ENCODE data around the gene C6orf58. TPM values are rescaled to one million over a fixed set of nuclear protein-coding genes. Genes with fewer than 3 reads are reported as not detected.

The C6orf58 gene
- total RNA-seq, 1 experiment from 2014 or later = not detected

DNA sequence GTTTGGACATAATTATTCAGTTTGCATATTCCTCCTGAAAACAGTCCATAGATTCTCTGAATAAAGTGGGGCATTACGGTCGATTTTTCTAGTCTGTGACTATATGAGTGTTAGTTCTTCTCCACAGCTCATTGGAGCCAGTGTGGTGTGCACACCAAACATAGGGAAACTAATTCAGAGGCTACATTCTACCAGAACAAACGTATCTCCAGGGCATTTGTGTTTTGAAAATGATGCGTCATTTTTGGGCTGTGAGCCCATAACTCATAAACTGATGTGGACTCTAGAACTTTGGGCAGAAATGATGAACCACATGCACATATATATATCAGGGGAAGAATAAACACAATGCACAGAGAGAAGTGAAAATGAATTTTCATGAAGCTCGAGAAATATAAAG lies 41.8 kb downstream of the C6orf58 start:
- no peaks in the 10 kb centered on the region for H4K20me1 ChIP-seq (ENCODE audit: control insufficient read depth, insufficient read depth, insufficient read length)
- no peak overlapping the region for H3K4me2 ChIP-seq (ENCODE audit: insufficient read depth, insufficient read length, low read length)
- no peaks in the 10 kb centered on the region for H3K36me3 Mint-ChIP-seq (ENCODE audit: insufficient read depth in 1 of 3, low read depth in 3 of 3)
- H3K4me1 Mint-ChIP-seq = no peaks in the 10 kb centered on the region
- H3K9me3 Mint-ChIP-seq = no peaks in the 10 kb centered on the region; a peak in 1 of 5 replicates
- H3K18ac ChIP-seq (ENCODE audit: insufficient read length, low read depth, low read length) = no peak overlapping the region
- no peaks in the 10 kb centered on the region for H3K4me1 ChIP-seq (ENCODE audit: insufficient read depth, low read length)
- no peak overlapping the region for H2BK15ac ChIP-seq (ENCODE audit: low read depth, low read length)
- no peak overlapping the region for H3K14ac ChIP-seq (ENCODE audit: insufficient read depth, low read length)
- no peak overlapping the region for H4K5ac ChIP-seq (ENCODE audit: insufficient read length, low read depth, low read length)
- H3K23me2 ChIP-seq (ENCODE audit: insufficient read length, low read depth, low read length, poor library complexity, severe bottlenecking) = no peaks in the 10 kb centered on the region
- no peak overlapping the region for H3K27ac ChIP-seq (ENCODE audit: insufficient read length, low read depth, low read length)
- H3K23ac ChIP-seq (ENCODE audit: insufficient read length, low read depth, low read length) = no peak overlapping the region
- no peak overlapping the region for H3K27ac Mint-ChIP-seq
- no peak overlapping the region for H2BK20ac ChIP-seq (ENCODE audit: low read depth, low read length, poor library complexity, severe bottlenecking)
- H2BK5ac ChIP-seq (ENCODE audit: insufficient read length, low read length) = no peak overlapping the region
- H3K56ac ChIP-seq (ENCODE audit: insufficient read length, low read depth, low read length) = no peak overlapping the region
- H3K27me3 ChIP-seq (ENCODE audit: insufficient read depth, low read length) = no peaks in the 10 kb centered on the region
- no peak overlapping the region for H3T11ph ChIP-seq (ENCODE audit: low read length)
- no peak overlapping the region for H2AFZ ChIP-seq (ENCODE audit: low read length)
- no peaks in the 10 kb centered on the region for H3K79me2 ChIP-seq (ENCODE audit: insufficient read depth, low read length)
- WGBS (ENCODE audit: extremely low coverage, insufficient read length, low lambda C conversion rate) = no CpG with 5 or more reads among the region's 5 CpGs
- H3K9ac ChIP-seq (ENCODE audit: extremely low read depth, insufficient read length, low read length) = no peak overlapping the region
- no peak overlapping the region for H2BK120ac ChIP-seq (ENCODE audit: low read depth, low read length, poor library complexity, severe bottlenecking)
- H3K4ac ChIP-seq (ENCODE audit: low read depth, low read length) = no peak overlapping the region
- H4K8ac ChIP-seq (replicated peaks; ENCODE audit: insufficient read length, low read depth, low read length) = no peak overlapping the region
- H3K27me3 Mint-ChIP-seq (ENCODE audit: low read depth) = no peaks in the 10 kb centered on the region
- H3K9me3 ChIP-seq (ENCODE audit: control insufficient read depth, low read depth, low read length) = no peaks in the 10 kb centered on the region
- no peak for DNase-seq
- H2AK5ac ChIP-seq (ENCODE audit: insufficient read length, low read length) = no peak overlapping the region
- TF ChIP-seq, protein P1, sequence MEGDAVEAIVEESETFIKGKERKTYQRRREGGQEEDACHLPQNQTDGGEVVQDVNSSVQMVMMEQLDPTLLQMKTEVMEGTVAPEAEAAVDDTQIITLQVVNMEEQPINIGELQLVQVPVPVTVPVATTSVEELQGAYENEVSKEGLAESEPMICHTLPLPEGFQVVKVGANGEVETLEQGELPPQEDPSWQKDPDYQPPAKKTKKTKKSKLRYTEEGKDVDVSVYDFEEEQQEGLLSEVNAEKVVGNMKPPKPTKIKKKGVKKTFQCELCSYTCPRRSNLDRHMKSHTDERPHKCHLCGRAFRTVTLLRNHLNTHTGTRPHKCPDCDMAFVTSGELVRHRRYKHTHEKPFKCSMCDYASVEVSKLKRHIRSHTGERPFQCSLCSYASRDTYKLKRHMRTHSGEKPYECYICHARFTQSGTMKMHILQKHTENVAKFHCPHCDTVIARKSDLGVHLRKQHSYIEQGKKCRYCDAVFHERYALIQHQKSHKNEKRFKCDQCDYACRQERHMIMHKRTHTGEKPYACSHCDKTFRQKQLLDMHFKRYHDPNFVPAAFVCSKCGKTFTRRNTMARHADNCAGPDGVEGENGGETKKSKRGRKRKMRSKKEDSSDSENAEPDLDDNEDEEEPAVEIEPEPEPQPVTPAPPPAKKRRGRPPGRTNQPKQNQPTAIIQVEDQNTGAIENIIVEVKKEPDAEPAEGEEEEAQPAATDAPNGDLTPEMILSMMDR (conservative IDR thresholded peaks at IDR 0.05) = no peak
- H2BK12ac ChIP-seq (ENCODE audit: insufficient read length, low read depth, low read length) = no peak overlapping the region
- no peak overlapping the region for H3K4me3 Mint-ChIP-seq
- no peaks in the 10 kb centered on the region for H3K79me1 ChIP-seq (ENCODE audit: insufficient read depth, low read depth, low read length, poor library complexity, severe bottlenecking)
- no peak overlapping the region for H4K91ac ChIP-seq (ENCODE audit: insufficient read length, low read depth, low read length)

Data from H9 (cell line).